Loucy (cell line): Measurements from ENCODE around the gene VAV1.

ENCODE experiments used
- H2AFZ ChIP-seq: fragments of 200-600 bp; sonication (generic); 2 replicates; pipeline ENCODE4 v1.6.0; 2016; ENCODE audit warnings: antibody characterized with exemption, mild to moderate bottlenecking, low read length, moderate library complexity
- H3F3A ChIP-seq: fragments of 200-600 bp; 2 replicates; pipeline ENCODE4 v1.6.0; 2016; ENCODE audit warnings: antibody characterized with exemption, low read depth, mild to moderate bottlenecking
- H3K27me3 ChIP-seq: fragments of 200-600 bp; sonication (generic); 2 replicates; pipeline ENCODE4 v1.6.1; 2014; ENCODE audit warnings: low read length, mild to moderate bottlenecking; ENCODE audit not compliant: insufficient read depth, poor library complexity, severe bottlenecking
- H3K36me3 ChIP-seq: fragments of 200-600 bp; sonication (generic); 2 replicates; pipeline ENCODE4 v1.6.1; 2016; ENCODE audit warnings: low read length; ENCODE audit not compliant: insufficient read depth
- H3K4me1 ChIP-seq: fragments of 200-600 bp; sonication (generic); 2 replicates; pipeline ENCODE4 v1.5.1; 2014; ENCODE audit warnings: low read length, mild to moderate bottlenecking; ENCODE audit not compliant: insufficient read depth, poor library complexity, severe bottlenecking
- H3K4me2 ChIP-seq: fragments of 200-600 bp; sonication (generic); 2 replicates; pipeline ENCODE4 v1.6.0; 2014; ENCODE audit warnings: antibody characterized with exemption, low read length, low read depth, mild to moderate bottlenecking; ENCODE audit not compliant: poor library complexity, severe bottlenecking
- H3K4me3 ChIP-seq: fragments of 200-600 bp; sonication (generic); 2 replicates; pipeline ENCODE4 v1.5.1; 2014; ENCODE audit warnings: low read length, mild to moderate bottlenecking, mixed read lengths; ENCODE audit not compliant: poor library complexity, severe bottlenecking
- H3K79me2 ChIP-seq: fragments of 200-600 bp; sonication (generic); 2 replicates; pipeline ENCODE4 v1.6.1; 2014; ENCODE audit warnings: low read length; ENCODE audit not compliant: insufficient read depth
- H3K9ac ChIP-seq: fragments of 200-600 bp; sonication (generic); 2 replicates; pipeline ENCODE4 v1.6.0; 2014; ENCODE audit warnings: mild to moderate bottlenecking, low read depth, low read length, moderate library complexity; ENCODE audit not compliant: poor library complexity, severe bottlenecking
- H3K9me2 ChIP-seq: fragments of 200-600 bp; sonication (generic); replicated peaks from 2 replicates; pipeline ENCODE4 v1.6.1; 2016; ENCODE audit warnings: low read depth, low read length, mixed read lengths
- H3K9me3 ChIP-seq: fragments of 200-600 bp; sonication (generic); 2 replicates; pipeline ENCODE4 v1.6.1; 2014; ENCODE audit warnings: mild to moderate bottlenecking, antibody characterized with exemption, low read length, low read depth; ENCODE audit not compliant: insufficient read depth
- H4K20me1 ChIP-seq: fragments of 200-600 bp; sonication (generic); 2 replicates; pipeline ENCODE4 v1.6.0; 2014; ENCODE audit warnings: antibody characterized with exemption, low read length, mild to moderate bottlenecking; ENCODE audit not compliant: insufficient read depth, poor library complexity, severe bottlenecking
- CTCF ChIP-seq: fragments of 200-600 bp; sonication (generic); conservative IDR thresholded peaks from 2 replicates; pipeline ENCODE4 v1.5.1; 2014; ENCODE audit warnings: mild to moderate bottlenecking, antibody characterized with exemption, low read length
- EZH2phosphoT487 ChIP-seq: fragments of 200-600 bp; IDR thresholded peaks from 2 replicates; pipeline ENCODE4 v1.6.1; 2018; ENCODE audit warnings: antibody characterized with exemption, mild to moderate bottlenecking, moderate library complexity, borderline replicate concordance

Gene VAV1

GRCh38 chr19:6842871-6843607, 70.5 kb downstream of the VAV1 start:
- H4K20me1 ChIP-seq, result peaks cover 1% of the 10 kb centered on the region

GRCh38 chr19:6847828-6848200, 75.3 kb downstream of the VAV1 start:
- peaks cover 4% of the 10 kb centered on the region; the same call in 1 of the 2 replicates for H3F3A ChIP-seq
- peaks cover 57% of the 10 kb centered on the region; the same call in 1 of the 2 replicates for H3K36me3 ChIP-seq
- H3K9me3 ChIP-seq, result no peaks in the 10 kb centered on the region
- H3K4me2 ChIP-seq, result no peak overlapping the region
- no peak overlapping the region for H2AFZ ChIP-seq
- H3K79me2 ChIP-seq, result peaks cover 4% of the 10 kb centered on the region; the same call in 1 of the 2 replicates
- peaks cover 3% of the 10 kb centered on the region for H4K20me1 ChIP-seq
- H3K4me1 ChIP-seq, result no peaks in the 10 kb centered on the region
- no peaks in the 10 kb centered on the region for H3K27me3 ChIP-seq
- H3K9me2 ChIP-seq, result no peaks in the 10 kb centered on the region
- no peak overlapping the region for H3K9ac ChIP-seq
- TF ChIP-seq EZH2phosphoT487 (no peak), CTCF (no peak)
- no peak overlapping the region for H3K4me3 ChIP-seq

More at GRCh38 chr19:6842871-6843607, 70.5 kb downstream of the VAV1 start:
- no peak overlapping the region for H3K4me3 ChIP-seq
- H3K9me3 ChIP-seq, result no peaks in the 10 kb centered on the region
- no peak overlapping the region for H3K4me2 ChIP-seq
- no peaks in the 10 kb centered on the region for H3K9me2 ChIP-seq
- peaks cover 4% of the 10 kb centered on the region; the same call in 1 of the 2 replicates for H3F3A ChIP-seq
- H3K4me1 ChIP-seq, result no peaks in the 10 kb centered on the region
- H3K9ac ChIP-seq, result no peak overlapping the region
- no peaks in the 10 kb centered on the region for H3K27me3 ChIP-seq
- TF ChIP-seq CTCF (no peak), EZH2phosphoT487 (no peak)
- no peaks in the 10 kb centered on the region for H3K79me2 ChIP-seq
- peaks cover 49% of the 10 kb centered on the region; the same call in 1 of the 2 replicates for H3K36me3 ChIP-seq
- no peak overlapping the region for H2AFZ ChIP-seq

- H3F3A ChIP-seq, result no peaks in the 10 kb centered on the region
- peaks cover 3% of the 10 kb centered on the region for H4K20me1 ChIP-seq
- H3K79me2 ChIP-seq, result peaks cover 4% of the 10 kb centered on the region; the same call in 1 of the 2 replicates
- no peak overlapping the region for H3K4me3 ChIP-seq
- no peaks in the 10 kb centered on the region for H3K4me1 ChIP-seq
- H3K9me2 ChIP-seq, result no peaks in the 10 kb centered on the region
- peaks cover 66% of the 10 kb centered on the region; the same call in 1 of the 2 replicates for H3K36me3 ChIP-seq
- TF ChIP-seq CTCF (no peak), EZH2phosphoT487 (no peak)
- H3K4me2 ChIP-seq, result no peak overlapping the region
- H3K27me3 ChIP-seq, result no peaks in the 10 kb centered on the region
- no peak overlapping the region for H2AFZ ChIP-seq
- H3K9me3 ChIP-seq, result no peaks in the 10 kb centered on the region
- no peak overlapping the region for H3K9ac ChIP-seq
Measured at GRCh38 chr19:6848986-6849385, 76.5 kb downstream of the VAV1 start.
